ENCODE results near the gene COL23A1.

GRCh38 chr5:178234750-178235587, 355.2 kb downstream of the COL23A1 start:
- no peak for TF ChIP-seq FOSL1 (CRISPR knock-in tag; IDR thresholded peaks at IDR 0.05; ENCODE audit: borderline replicate concordance)
- no peak for TF ChIP-seq KDM4B (CRISPR knock-in tag; IDR thresholded peaks at IDR 0.05)
- TF ChIP-seq ZNF710 (CRISPR knock-in tag; IDR thresholded peaks at IDR 0.05; ENCODE audit: borderline replicate concordance): no peak
- no peak for TF ChIP-seq KAT2B (IDR thresholded peaks at IDR 0.05; ENCODE audit: borderline replicate concordance, low read depth, low read length)
- TF ChIP-seq POLR2AphosphoS5 (IDR thresholded peaks at IDR 0.05; ENCODE audit: low read depth, low read length): no peak
- TF ChIP-seq POLR2A (IDR thresholded peaks at IDR 0.05; ENCODE audit: insufficient read depth in 1 of 2, low read depth in 2 of 2, low read length in 2 of 2): no peak
- no peak for TF ChIP-seq REXO4 (CRISPR knock-in tag; IDR thresholded peaks at IDR 0.05; ENCODE audit: borderline replicate concordance)
- no peak for TF ChIP-seq ZNF513 (CRISPR knock-in tag; conservative IDR thresholded peaks at IDR 0.05)
- TF ChIP-seq ATM (IDR thresholded peaks at IDR 0.05; ENCODE audit: borderline replicate concordance): no peak
- no peak for TF ChIP-seq ZNF780A (CRISPR knock-in tag; IDR thresholded peaks at IDR 0.05)
- no peak for TF ChIP-seq NFKBIZ (CRISPR knock-in tag; IDR thresholded peaks at IDR 0.05)
- no peak for TF ChIP-seq NCOR1 (IDR thresholded peaks at IDR 0.05; ENCODE audit: borderline replicate concordance, low read length)
- no peak for TF ChIP-seq PRMT3 (CRISPR knock-in tag; IDR thresholded peaks at IDR 0.05; ENCODE audit: borderline replicate concordance, low read depth)
